Measurements from ENCODE around the gene FOXA2. TPM values are rescaled to one million over a fixed set of nuclear protein-coding genes. Genes with fewer than 3 reads are reported as not detected.

Gene FOXA2
- total and polyA plus RNA-seq, 9 donors, result 0.24 to 6.4 (median 0.91) TPM; not detected in 5

- intact Hi-C loops (cut with DNase I), result no loop called here
- Histone ChIP-seq H3K27ac (no peak overlapping the region), H3K36me3 (no peaks in the 10 kb centered on the region), H3K4me1 (ENCODE audit: insufficient read depth) (no peaks in the 10 kb centered on the region), H3K4me3 (no peak overlapping the region), H3K27me3 (no peaks in the 10 kb centered on the region), H3K9me3 (no peaks in the 10 kb centered on the region)
- 48 to 60% (median 58%) methylated on average over 1 of the region's 1 CpG for WGBS, 3 donors
- TF ChIP-seq, protein P1, sequence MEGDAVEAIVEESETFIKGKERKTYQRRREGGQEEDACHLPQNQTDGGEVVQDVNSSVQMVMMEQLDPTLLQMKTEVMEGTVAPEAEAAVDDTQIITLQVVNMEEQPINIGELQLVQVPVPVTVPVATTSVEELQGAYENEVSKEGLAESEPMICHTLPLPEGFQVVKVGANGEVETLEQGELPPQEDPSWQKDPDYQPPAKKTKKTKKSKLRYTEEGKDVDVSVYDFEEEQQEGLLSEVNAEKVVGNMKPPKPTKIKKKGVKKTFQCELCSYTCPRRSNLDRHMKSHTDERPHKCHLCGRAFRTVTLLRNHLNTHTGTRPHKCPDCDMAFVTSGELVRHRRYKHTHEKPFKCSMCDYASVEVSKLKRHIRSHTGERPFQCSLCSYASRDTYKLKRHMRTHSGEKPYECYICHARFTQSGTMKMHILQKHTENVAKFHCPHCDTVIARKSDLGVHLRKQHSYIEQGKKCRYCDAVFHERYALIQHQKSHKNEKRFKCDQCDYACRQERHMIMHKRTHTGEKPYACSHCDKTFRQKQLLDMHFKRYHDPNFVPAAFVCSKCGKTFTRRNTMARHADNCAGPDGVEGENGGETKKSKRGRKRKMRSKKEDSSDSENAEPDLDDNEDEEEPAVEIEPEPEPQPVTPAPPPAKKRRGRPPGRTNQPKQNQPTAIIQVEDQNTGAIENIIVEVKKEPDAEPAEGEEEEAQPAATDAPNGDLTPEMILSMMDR (IDR thresholded peaks at IDR 0.05), result no peak
- no peak for TF ChIP-seq POLR2A (IDR thresholded peaks at IDR 0.05)
- TF ChIP-seq EP300 (IDR thresholded peaks at IDR 0.05), result no peak
- DNase-seq, result no peak
Measured at GRCh38 chr20:22626496-22626895, 42.1 kb upstream of the FOXA2 start.

DNA sequence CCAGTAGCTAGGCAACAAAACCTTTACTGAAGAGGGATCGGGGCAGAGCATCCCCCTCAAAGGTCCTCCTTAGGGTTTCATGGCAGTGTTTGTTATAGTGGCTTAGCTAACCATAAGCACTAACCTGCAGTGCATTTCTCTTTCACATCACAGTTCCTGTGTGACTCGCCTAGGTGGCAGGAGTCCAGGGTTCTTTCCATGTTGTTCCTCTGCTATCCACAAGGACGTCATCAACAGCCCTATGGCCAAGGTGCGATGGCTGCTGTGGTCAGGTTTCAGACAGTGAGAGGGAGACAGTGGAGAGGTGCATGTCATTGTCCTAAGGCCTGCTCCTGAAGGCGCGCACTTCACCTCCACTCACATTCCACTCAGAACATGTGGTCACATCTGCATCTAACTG lies 38.8 kb upstream of the FOXA2 start:
- Histone ChIP-seq H3K36me3 (no peaks in the 10 kb centered on the region), H3K27ac (no peak overlapping the region), H3K9me3 (no peaks in the 10 kb centered on the region), H3K4me1 (ENCODE audit: insufficient read depth) (no peaks in the 10 kb centered on the region), H3K4me3 (no peak overlapping the region), H3K27me3 (no peaks in the 10 kb centered on the region)
- TF ChIP-seq EP300 (IDR thresholded peaks at IDR 0.05) (no peak), POLR2A (IDR thresholded peaks at IDR 0.05) (no peak)
- 70 to 83% (median 82%) methylated on average over 6 of the region's 6 CpGs for WGBS, 3 donors
- intact Hi-C loops (cut with DNase I), result no loop called here
- DNase-seq, result no peak

DNA sequence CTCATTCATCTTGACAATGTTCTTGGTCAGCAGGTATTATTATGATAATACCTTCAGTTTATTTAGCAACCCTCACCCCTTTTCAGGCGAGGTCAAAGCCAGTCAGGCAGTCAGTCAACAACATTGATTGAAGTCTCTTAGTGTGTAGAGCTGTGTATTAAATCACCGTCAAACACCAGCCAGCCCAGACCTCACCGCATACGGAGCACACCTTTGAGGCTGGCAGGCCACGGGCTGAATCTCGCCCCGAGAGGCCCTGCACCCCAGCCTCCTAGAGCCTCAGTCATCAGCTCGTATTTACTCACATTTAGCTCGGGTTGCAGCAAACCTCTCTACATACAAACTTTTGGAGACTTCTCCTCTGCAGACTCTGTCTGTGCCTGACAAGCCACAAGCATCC lies 36.0 kb upstream of the FOXA2 start:
- no peak overlapping the region for H3K27ac ChIP-seq
- intact Hi-C loops (cut with DNase I), result no loop called here
- no peaks in the 10 kb centered on the region for H3K36me3 ChIP-seq
- H3K27me3 ChIP-seq, result no peaks in the 10 kb centered on the region
- no peaks in the 10 kb centered on the region for H3K4me1 ChIP-seq (ENCODE audit: insufficient read depth)
- no peak overlapping the region for H3K4me3 ChIP-seq
- DNase-seq, result no peak
- no peaks in the 10 kb centered on the region for H3K9me3 ChIP-seq
- TF ChIP-seq, protein P1 (IDR thresholded peaks at IDR 0.05), result no peak
- no peak for TF ChIP-seq EP300 (IDR thresholded peaks at IDR 0.05)
- 24 to 39% (median 25%) methylated on average over 9 of the region's 9 CpGs for WGBS, 3 donors

- Histone ChIP-seq H3K27me3 (no peaks in the 10 kb centered on the region), H3K4me3 (no peak overlapping the region)
- intact Hi-C loops (cut with DNase I), result no loop called here
Measured at GRCh38 chr20:22619806-22620205, 35.4 kb upstream of the FOXA2 start.

GRCh38 chr20:22619272-22619671 lies 34.9 kb upstream of the FOXA2 start:
- H3K9me3 ChIP-seq, result no peaks in the 10 kb centered on the region
- H3K4me1 ChIP-seq (ENCODE audit: insufficient read depth), result no peaks in the 10 kb centered on the region
- H3K27ac ChIP-seq, result no peak overlapping the region
- H3K27me3 ChIP-seq, result no peaks in the 10 kb centered on the region
- no peak for DNase-seq
- 13 to 27% (median 18%) methylated on average over 2 of the region's 2 CpGs for WGBS, 3 donors
- no peaks in the 10 kb centered on the region for H3K36me3 ChIP-seq
- intact Hi-C loops (cut with DNase I), result no loop called here
- H3K4me3 ChIP-seq, result no peak overlapping the region
- TF ChIP-seq EP300 (IDR thresholded peaks at IDR 0.05) (no peak), POLR2A (IDR thresholded peaks at IDR 0.05) (no peak)
- TF ChIP-seq, protein P1 (IDR thresholded peaks at IDR 0.05), result no peak

More at GRCh38 chr20:22619806-22620205, 35.4 kb upstream of the FOXA2 start:
- H3K9me3 ChIP-seq, result no peaks in the 10 kb centered on the region
- no peak for TF ChIP-seq EP300 (IDR thresholded peaks at IDR 0.05)
- WGBS, 3 donors, result 33 to 48% (median 44%) methylated on average over 6 of the region's 6 CpGs
- no peaks in the 10 kb centered on the region for H3K36me3 ChIP-seq
- H3K27ac ChIP-seq, result no peak overlapping the region
- no peak for DNase-seq
- no peaks in the 10 kb centered on the region for H3K4me1 ChIP-seq (ENCODE audit: insufficient read depth)
